ENCODE results near the gene RGS3. TPM values are rescaled to one million over a fixed set of nuclear protein-coding genes. Genes with fewer than 3 reads are reported as not detected.

The RGS3 gene
- total RNA-seq, 1 donor, result 48.9 TPM

- no peak for TF ChIP-seq CTCF (IDR thresholded peaks at IDR 0.05; ENCODE audit: insufficient read depth, low read length)
- DNase-seq (ENCODE audit: low read depth), result peak; percentile 74
- no peak overlapping the region for H3K4me3 ChIP-seq (ENCODE audit: low read depth, low read length)
These were observed 136.1 kb downstream of the RGS3 start for GRCh38 chr9:113599646-113600022.

- TF ChIP-seq CTCF (IDR thresholded peaks at IDR 0.05; ENCODE audit: insufficient read depth, low read length), result no peak
- DNase-seq (ENCODE audit: low read depth), result peak; percentile 42
These were observed 136.7 kb downstream of the RGS3 start for GRCh38 chr9:113600023-113600823.

GRCh38 chr9:113600871-113601614 lies 137.5 kb downstream of the RGS3 start:
- no peak overlapping the region for H3K4me3 ChIP-seq (ENCODE audit: low read depth, low read length)
- DNase-seq (ENCODE audit: low read depth), result no peak
- no peak for TF ChIP-seq CTCF (IDR thresholded peaks at IDR 0.05; ENCODE audit: insufficient read depth, low read length)

More at GRCh38 chr9:113600023-113600823, 136.7 kb downstream of the RGS3 start:
- H3K4me3 ChIP-seq (ENCODE audit: low read depth, low read length), result no peak overlapping the region

- no peak for TF ChIP-seq CTCF (IDR thresholded peaks at IDR 0.05; ENCODE audit: insufficient read depth, low read length)
- no peak for DNase-seq (ENCODE audit: low read depth)
- no peak overlapping the region for H3K4me3 ChIP-seq (ENCODE audit: low read depth, low read length)
These were observed 138.1 kb downstream of the RGS3 start for GRCh38 chr9:113601656-113602055.

GRCh38 chr9:113602126-113603047 lies 138.9 kb downstream of the RGS3 start:
- no peak for TF ChIP-seq CTCF (IDR thresholded peaks at IDR 0.05; ENCODE audit: insufficient read depth, low read length)
- DNase-seq (ENCODE audit: low read depth), result peak; percentile 73

GRCh38 chr9:113603048-113603375 lies 139.5 kb downstream of the RGS3 start:
- DNase-seq (ENCODE audit: low read depth), result no peak
- TF ChIP-seq CTCF (IDR thresholded peaks at IDR 0.05; ENCODE audit: insufficient read depth, low read length), result no peak
- no peak overlapping the region for H3K4me3 ChIP-seq (ENCODE audit: low read depth, low read length)

More at GRCh38 chr9:113602126-113603047, 138.9 kb downstream of the RGS3 start:
- H3K4me3 ChIP-seq (ENCODE audit: low read depth, low read length), result no peak overlapping the region

Data from fibroblast of the aortic adventitia (primary cell).